Esophagus squamous epithelium (tissue), 4 donors: ENCODE measurements around the gene CYP2R1.

Experiments used
- POLR2A ChIP-seq, 4 donors: fragments of 450-650 bp; IDR thresholded peaks; one replicate each; pipeline ENCODE4 v1.6.1; 2017; ENCODE audit warnings: antibody characterized with exemption in 4 of 4, mild to moderate bottlenecking in 4 of 4, moderate library complexity in 3 of 4
- TF ChIP-seq, protein P1 (sequence below), 6 experiments: fragments of 450-650 bp in 4 of 6; fragments of 200-600 bp in 2 of 6; sonication (generic) in 2 of 6; IDR thresholded peaks; one replicate each; pipeline ENCODE4 v1.5.1; 2016 to 2019; ENCODE audit warnings: antibody characterized with exemption in 6 of 6, mild to moderate bottlenecking in 4 of 6, moderate library complexity in 4 of 6

GRCh38 chr11:14858404-14858803 is 33.6 kb downstream of the CYP2R1 start:
- TF ChIP-seq, protein P1, sequence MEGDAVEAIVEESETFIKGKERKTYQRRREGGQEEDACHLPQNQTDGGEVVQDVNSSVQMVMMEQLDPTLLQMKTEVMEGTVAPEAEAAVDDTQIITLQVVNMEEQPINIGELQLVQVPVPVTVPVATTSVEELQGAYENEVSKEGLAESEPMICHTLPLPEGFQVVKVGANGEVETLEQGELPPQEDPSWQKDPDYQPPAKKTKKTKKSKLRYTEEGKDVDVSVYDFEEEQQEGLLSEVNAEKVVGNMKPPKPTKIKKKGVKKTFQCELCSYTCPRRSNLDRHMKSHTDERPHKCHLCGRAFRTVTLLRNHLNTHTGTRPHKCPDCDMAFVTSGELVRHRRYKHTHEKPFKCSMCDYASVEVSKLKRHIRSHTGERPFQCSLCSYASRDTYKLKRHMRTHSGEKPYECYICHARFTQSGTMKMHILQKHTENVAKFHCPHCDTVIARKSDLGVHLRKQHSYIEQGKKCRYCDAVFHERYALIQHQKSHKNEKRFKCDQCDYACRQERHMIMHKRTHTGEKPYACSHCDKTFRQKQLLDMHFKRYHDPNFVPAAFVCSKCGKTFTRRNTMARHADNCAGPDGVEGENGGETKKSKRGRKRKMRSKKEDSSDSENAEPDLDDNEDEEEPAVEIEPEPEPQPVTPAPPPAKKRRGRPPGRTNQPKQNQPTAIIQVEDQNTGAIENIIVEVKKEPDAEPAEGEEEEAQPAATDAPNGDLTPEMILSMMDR (IDR thresholded peaks at IDR 0.05): no peak
- TF ChIP-seq POLR2A (IDR thresholded peaks at IDR 0.05): no peak
